ENCODE data around the gene SOCS7. TPM values are rescaled to one million over a fixed set of nuclear protein-coding genes. Genes with fewer than 3 reads are reported as not detected.

The SOCS7 gene
- total RNA-seq, 1 donor from 2014 or later, result 16.8 TPM

DNA sequence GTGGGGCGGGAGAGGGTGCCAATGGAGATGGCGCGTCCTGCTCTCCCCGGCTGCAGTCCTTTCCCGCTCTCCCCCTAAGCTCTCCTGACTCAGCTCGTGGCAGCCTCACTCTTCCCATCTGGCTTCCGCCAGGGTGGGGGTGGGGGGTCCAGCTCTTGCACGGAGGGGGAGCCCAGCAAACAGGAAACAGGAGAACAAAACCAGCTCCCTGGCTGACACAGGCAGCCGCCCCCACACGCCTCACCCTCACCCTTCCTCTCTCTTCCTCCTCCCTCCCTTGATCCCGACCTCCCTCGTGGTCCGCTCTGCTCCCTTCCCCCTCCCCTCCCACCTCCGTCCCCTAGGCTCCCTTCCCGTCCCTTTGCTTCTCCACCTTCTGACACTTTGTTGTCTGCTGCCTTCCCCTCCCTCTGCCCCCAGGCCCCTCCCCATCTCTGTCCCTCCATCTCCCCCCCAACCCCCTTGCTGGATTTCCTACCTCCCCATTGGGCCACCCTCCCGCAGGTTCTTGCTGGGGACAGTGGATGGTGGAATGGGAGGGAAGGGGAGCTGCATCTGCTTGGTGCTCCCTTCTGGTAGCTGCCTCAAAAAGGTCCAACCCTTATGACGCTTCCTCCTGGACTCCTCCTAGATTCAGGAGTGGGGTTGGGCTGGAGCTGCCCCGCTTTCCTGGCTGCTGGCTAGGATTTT lies 100.3 kb downstream of the SOCS7 start:
- DNase-seq (ENCODE audit: low read depth), result peak; percentile 89
- Histone ChIP-seq H3K4me2 (ENCODE audit: low read length) (peak overlapping the region; percentile 94), H4K20me1 (ENCODE audit: insufficient read depth, low read length) (peaks cover 33% of the 10 kb centered on the region), H2AFZ (ENCODE audit: low read depth, low read length) (no peak overlapping the region), H3K9me3 (ENCODE audit: insufficient read depth, low read depth, low read length) (no peaks in the 10 kb centered on the region), H3K4me1 (ENCODE audit: insufficient read depth, low read length) (peaks cover 88% of the 10 kb centered on the region), H3K79me2 (ENCODE audit: insufficient read depth, low read length) (peaks cover 72% of the 10 kb centered on the region), H3K36me3 (ENCODE audit: insufficient read depth, low read length) (no peaks in the 10 kb centered on the region), H3K27me3 (ENCODE audit: insufficient read depth, low read length) (no peaks in the 10 kb centered on the region), H3K27ac (ENCODE audit: low read depth, low read length) (peak overlapping the region; percentile 88), H3K4me3 (ENCODE audit: insufficient read depth, low read depth, low read length) (peak overlapping the region; percentile 56), H3K9ac (ENCODE audit: low read length) (peak overlapping the region; percentile 77)
- no peak for TF ChIP-seq EZH2 (IDR thresholded peaks at IDR 0.05; ENCODE audit: insufficient read depth, low read length)
- TF ChIP-seq, protein P1, sequence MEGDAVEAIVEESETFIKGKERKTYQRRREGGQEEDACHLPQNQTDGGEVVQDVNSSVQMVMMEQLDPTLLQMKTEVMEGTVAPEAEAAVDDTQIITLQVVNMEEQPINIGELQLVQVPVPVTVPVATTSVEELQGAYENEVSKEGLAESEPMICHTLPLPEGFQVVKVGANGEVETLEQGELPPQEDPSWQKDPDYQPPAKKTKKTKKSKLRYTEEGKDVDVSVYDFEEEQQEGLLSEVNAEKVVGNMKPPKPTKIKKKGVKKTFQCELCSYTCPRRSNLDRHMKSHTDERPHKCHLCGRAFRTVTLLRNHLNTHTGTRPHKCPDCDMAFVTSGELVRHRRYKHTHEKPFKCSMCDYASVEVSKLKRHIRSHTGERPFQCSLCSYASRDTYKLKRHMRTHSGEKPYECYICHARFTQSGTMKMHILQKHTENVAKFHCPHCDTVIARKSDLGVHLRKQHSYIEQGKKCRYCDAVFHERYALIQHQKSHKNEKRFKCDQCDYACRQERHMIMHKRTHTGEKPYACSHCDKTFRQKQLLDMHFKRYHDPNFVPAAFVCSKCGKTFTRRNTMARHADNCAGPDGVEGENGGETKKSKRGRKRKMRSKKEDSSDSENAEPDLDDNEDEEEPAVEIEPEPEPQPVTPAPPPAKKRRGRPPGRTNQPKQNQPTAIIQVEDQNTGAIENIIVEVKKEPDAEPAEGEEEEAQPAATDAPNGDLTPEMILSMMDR (IDR thresholded peaks at IDR 0.05; ENCODE audit: insufficient read depth, low read depth, low read length), result no peak
- Mint-ChIP-seq H3K27me3 (ENCODE audit: low read depth, unreplicated experiment) (no peaks in the 10 kb centered on the region), H3K4me3 (ENCODE audit: unreplicated experiment) (peak overlapping the region; percentile 88), H3K4me1 (ENCODE audit: low read depth, unreplicated experiment) (peaks cover 65% of the 10 kb centered on the region), H3K9me3 (ENCODE audit: unreplicated experiment) (no peaks in the 10 kb centered on the region), H3K27ac (ENCODE audit: unreplicated experiment) (peak overlapping the region; percentile 97), H3K36me3 (ENCODE audit: low read depth, unreplicated experiment) (peaks cover 4% of the 10 kb centered on the region)
- no peak for FAIRE-seq

DNA sequence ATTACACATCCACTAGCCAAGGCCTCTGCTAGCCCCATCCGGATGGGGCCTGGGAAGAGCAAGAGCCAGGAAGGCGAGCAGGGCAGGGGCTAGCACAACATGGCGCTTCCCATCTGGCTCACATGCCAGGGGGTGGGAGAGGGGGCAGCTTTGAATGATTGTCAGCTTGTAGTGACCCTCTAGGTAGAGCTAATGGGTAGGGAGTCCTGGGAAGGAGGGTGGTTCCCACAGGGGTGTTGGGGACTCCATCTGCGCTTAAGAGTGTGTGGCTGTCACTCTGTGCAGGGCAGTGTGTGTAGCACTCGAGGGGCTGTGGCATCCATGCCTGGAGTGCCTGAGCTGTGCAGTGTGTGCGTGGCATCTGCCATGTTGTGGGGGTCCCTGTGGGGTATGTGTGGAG lies 101.1 kb downstream of the SOCS7 start:
- H3K27me3 Mint-ChIP-seq (ENCODE audit: low read depth, unreplicated experiment), result no peaks in the 10 kb centered on the region
- H3K36me3 Mint-ChIP-seq (ENCODE audit: low read depth, unreplicated experiment), result peaks cover 4% of the 10 kb centered on the region
- H3K27ac Mint-ChIP-seq (ENCODE audit: unreplicated experiment), result peak overlapping the region; percentile 97
- Histone ChIP-seq H4K20me1 (ENCODE audit: insufficient read depth, low read length) (peaks cover 37% of the 10 kb centered on the region), H3K4me2 (ENCODE audit: low read length) (peak overlapping the region; percentile 94), H2AFZ (ENCODE audit: low read depth, low read length) (no peak overlapping the region), H3K9me3 (ENCODE audit: insufficient read depth, low read depth, low read length) (no peaks in the 10 kb centered on the region), H3K4me1 (ENCODE audit: insufficient read depth, low read length) (peaks cover 85% of the 10 kb centered on the region), H3K79me2 (ENCODE audit: insufficient read depth, low read length) (peaks cover 76% of the 10 kb centered on the region), H3K36me3 (ENCODE audit: insufficient read depth, low read length) (no peaks in the 10 kb centered on the region), H3K27ac (ENCODE audit: low read depth, low read length) (peak overlapping the region; percentile 88), H3K9ac (ENCODE audit: low read length) (peak overlapping the region; percentile 77), H3K27me3 (ENCODE audit: insufficient read depth, low read length) (no peaks in the 10 kb centered on the region), H3K4me3 (ENCODE audit: insufficient read depth, low read depth, low read length) (no peak overlapping the region)
- peaks cover 69% of the 10 kb centered on the region for H3K4me1 Mint-ChIP-seq (ENCODE audit: low read depth, unreplicated experiment)
- peak overlapping the region; percentile 88 for H3K4me3 Mint-ChIP-seq (ENCODE audit: unreplicated experiment)
- H3K9me3 Mint-ChIP-seq (ENCODE audit: unreplicated experiment), result no peaks in the 10 kb centered on the region
- no peak for FAIRE-seq
- no peak for DNase-seq (ENCODE audit: low read depth)
- no peak for TF ChIP-seq EZH2 (IDR thresholded peaks at IDR 0.05; ENCODE audit: insufficient read depth, low read length)
- TF ChIP-seq, protein P1 (IDR thresholded peaks at IDR 0.05; ENCODE audit: insufficient read depth, low read depth, low read length), result no peak

DNA sequence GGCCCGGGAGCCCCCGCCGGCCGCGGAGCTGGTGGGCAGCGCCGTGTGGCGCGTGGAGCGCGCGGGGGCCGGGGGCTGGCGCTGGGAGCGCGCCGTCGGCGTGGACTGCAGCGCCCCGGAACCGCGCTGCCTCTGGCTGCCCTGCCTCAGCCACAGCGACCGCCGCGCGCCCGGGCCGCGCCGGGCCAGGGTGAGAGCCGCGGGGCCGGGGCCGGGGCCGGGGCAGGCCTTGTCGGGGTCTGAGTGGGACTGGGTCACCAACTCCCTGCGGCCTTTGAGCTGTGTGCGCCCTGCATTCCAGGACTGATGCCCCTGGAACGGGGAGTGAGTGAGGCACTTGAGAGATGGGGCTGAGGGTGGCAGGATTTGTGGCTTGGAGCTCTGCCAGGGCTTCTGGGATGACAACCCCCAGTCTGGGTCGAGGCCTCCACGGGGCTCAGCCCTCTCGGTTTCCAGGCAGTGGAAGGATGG lies 102.3 kb downstream of the SOCS7 start:
- Histone ChIP-seq H2AFZ (ENCODE audit: low read depth, low read length) (no peak overlapping the region), H3K27me3 (ENCODE audit: insufficient read depth, low read length) (no peaks in the 10 kb centered on the region), H3K4me1 (ENCODE audit: insufficient read depth, low read length) (peaks cover 72% of the 10 kb centered on the region), H3K9ac (ENCODE audit: low read length) (peak overlapping the region; percentile 77), H4K20me1 (ENCODE audit: insufficient read depth, low read length) (peaks cover 49% of the 10 kb centered on the region), H3K9me3 (ENCODE audit: insufficient read depth, low read depth, low read length) (no peaks in the 10 kb centered on the region), H3K4me3 (ENCODE audit: insufficient read depth, low read depth, low read length) (peak overlapping the region; percentile 74), H3K4me2 (ENCODE audit: low read length) (peak overlapping the region; percentile 94), H3K36me3 (ENCODE audit: insufficient read depth, low read length) (peaks cover under 1% of the 10 kb centered on the region), H3K27ac (ENCODE audit: low read depth, low read length) (peak overlapping the region; percentile 75), H3K79me2 (ENCODE audit: insufficient read depth, low read length) (peaks cover 75% of the 10 kb centered on the region)
- TF ChIP-seq, protein P1 (IDR thresholded peaks at IDR 0.05; ENCODE audit: insufficient read depth, low read depth, low read length), result no peak
- TF ChIP-seq EZH2 (IDR thresholded peaks at IDR 0.05; ENCODE audit: insufficient read depth, low read length), result no peak
- peaks cover 4% of the 10 kb centered on the region for H3K36me3 Mint-ChIP-seq (ENCODE audit: low read depth, unreplicated experiment)
- H3K27ac Mint-ChIP-seq (ENCODE audit: unreplicated experiment), result peak overlapping the region; percentile 69
- no peaks in the 10 kb centered on the region for H3K27me3 Mint-ChIP-seq (ENCODE audit: low read depth, unreplicated experiment)
- peak; percentile 37 for DNase-seq (ENCODE audit: low read depth)
- H3K4me3 Mint-ChIP-seq (ENCODE audit: unreplicated experiment), result peak overlapping the region; percentile 90
- peaks cover 63% of the 10 kb centered on the region for H3K4me1 Mint-ChIP-seq (ENCODE audit: low read depth, unreplicated experiment)
- FAIRE-seq, result no peak
- no peaks in the 10 kb centered on the region for H3K9me3 Mint-ChIP-seq (ENCODE audit: unreplicated experiment)
